OCI-LY7 (cell line): Measurements from ENCODE around the gene CDKN2B-AS1.

Experiments
- CTCF ChIP-seq: fragments of 200-600 bp; sonication (generic); conservative IDR thresholded peaks from 2 replicates; pipeline ENCODE4 v1.5.1; 2014; ENCODE audit warnings: mild to moderate bottlenecking, antibody characterized with exemption, low read length, moderate library complexity, mixed read lengths
- EZH2phosphoT487 ChIP-seq: fragments of 200-600 bp; sonication (generic); IDR thresholded peaks from 2 replicates; pipeline ENCODE4 v1.6.1; 2018; ENCODE audit warnings: low read depth, borderline replicate concordance, mild to moderate bottlenecking, mixed run types, antibody characterized with exemption, low read length, moderate library complexity, mixed read lengths

GRCh38 chr9:22046243-22046885 is 51.8 kb downstream of the CDKN2B-AS1 start:
- TF ChIP-seq CTCF, result no peak
- TF ChIP-seq EZH2phosphoT487, result no peak
